ENCODE results near the gene SLCO3A1.
A peak's percentile ranks its signal among the peaks of the same experiment; 100 is the strongest.
"Not testable (repeated sequence)": the region's sequence is repeated elsewhere in the genome, so short reads cannot be mapped to it uniquely, and the experiment has no call there.

SLCO3A1 gene

DNA sequence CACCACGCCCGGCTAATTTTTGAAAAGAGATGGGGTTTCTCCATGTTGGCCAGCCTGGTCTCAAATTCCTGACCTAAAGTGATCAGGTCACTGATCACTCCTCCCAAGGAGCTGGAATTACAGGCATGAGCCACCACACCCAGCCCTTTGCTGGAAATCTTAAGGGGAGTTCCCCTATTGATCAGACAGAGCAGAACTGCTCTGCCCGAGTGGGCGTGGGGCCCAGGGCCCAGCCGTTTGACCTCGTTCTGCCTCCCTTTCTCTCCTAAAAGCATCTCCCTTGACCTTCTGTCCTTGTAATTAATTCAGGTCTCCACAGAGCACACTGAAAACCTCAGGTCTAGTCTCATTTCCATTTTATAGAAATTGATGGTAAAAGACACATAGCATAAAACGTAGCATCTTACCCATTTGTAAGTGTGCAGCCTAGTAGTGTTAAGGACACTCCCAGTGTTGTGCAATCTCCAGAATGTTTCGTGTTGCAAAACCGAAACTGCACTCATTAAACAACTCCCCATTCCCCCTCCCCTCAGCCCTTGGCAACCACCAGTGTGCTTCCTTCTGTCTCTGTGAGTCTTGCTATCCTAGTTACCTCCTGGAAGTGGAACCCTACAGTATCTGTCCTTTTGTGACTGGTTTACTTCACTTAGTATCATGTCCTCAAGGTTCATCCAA lies 89.3 kb downstream of the SLCO3A1 start:
- DNase-seq: peak; percentile 48

GRCh38 chr15:91944331-91944730 lies 90.8 kb downstream of the SLCO3A1 start:
- DNase-seq: no peak

GRCh38 chr15:91945385-91945784 lies 91.9 kb downstream of the SLCO3A1 start:
- no peak for DNase-seq

DNA sequence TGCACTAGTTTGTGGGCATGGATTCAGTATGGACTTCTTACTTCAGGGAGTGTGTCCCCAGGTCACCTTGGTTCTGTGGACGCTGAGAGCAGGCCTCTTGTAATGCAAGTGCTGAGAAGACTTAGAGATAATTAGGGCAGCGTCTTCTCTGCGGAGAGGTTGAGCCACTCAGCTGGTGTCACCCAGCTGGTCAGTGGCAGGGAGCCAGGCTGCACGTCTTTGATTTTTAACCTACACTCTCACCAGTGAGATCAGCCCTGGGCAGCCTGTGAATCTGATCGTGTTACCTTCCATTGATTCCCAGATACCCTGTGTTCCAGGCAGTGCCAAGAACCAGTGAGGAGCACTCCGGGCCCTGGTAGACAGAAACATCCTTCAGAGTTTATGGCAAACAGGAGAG lies 92.6 kb downstream of the SLCO3A1 start:
- no peak for DNase-seq

GRCh38 chr15:91946581-91947292 lies 93.2 kb downstream of the SLCO3A1 start:
- DNase-seq: no peak

DNA sequence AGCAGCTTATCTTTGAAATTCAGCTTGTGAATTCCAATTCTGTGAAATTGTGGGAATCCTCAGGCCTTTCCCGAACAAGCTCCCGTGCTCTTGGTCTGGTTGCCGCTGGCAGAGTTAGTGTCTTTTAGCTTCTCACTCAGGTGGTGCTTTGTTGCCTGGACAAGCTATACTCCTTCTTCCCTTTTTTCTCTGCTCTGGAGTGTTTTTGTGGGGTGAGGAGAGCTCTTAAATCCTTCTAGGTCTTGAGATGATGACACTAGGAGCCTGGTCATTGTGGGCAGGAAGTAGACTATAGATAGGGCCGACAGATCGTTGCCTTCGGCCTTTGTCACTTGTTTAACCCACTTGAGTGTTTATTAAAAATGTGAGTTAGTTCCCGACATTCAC lies 93.8 kb downstream of the SLCO3A1 start:
- no peak for DNase-seq

GRCh38 chr15:91947683-91948608 lies 94.4 kb downstream of the SLCO3A1 start:
- no peak for DNase-seq

DNA sequence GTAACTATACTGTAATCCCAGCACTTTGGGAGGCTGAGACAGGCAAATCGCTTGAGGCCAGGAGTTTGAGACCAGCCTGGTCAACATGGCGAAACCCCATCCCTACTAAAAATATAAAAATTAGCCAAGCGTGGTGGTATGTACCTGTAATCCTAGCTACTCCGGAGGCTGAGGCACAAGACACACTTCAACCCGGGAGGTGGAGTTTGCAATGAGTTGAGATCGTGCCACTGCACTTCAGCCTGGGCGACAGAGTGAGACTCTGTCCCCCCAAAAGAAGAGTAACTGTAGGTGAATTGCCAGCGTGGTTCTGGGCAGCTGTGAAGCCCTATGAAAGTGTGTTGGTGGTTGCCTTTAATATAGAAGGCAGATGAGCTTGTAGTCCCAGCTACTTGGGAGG lies 95.9 kb downstream of the SLCO3A1 start:
- no peak for DNase-seq

GRCh38 chr15:91950054-91950453 lies 96.5 kb downstream of the SLCO3A1 start:
- no peak for DNase-seq

- no peak for DNase-seq
These were observed 97.3 kb downstream of the SLCO3A1 start for GRCh38 chr15:91950631-91951329.

DNA sequence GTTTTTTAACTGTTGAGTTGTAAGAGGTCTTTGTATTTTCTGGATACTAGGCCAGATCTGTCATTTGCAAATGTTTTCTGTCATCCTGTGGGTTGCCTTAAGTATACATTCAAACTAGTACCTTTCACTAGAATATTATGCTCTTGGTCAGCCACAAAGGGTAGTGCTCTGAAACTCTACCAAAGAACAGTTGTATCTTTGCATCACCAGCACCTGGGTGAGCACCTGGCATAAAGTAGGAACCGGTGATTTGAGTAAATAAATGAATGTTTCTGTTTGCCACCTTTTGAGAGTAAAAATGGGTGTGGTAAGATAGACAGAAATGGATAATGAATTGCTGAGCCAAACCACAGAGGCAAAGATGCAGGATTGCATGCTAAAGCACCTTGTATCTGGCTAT lies 98.7 kb downstream of the SLCO3A1 start:
- no peak for DNase-seq

- no peak for DNase-seq
These were observed 99.9 kb downstream of the SLCO3A1 start for GRCh38 chr15:91953432-91953831.

DNA sequence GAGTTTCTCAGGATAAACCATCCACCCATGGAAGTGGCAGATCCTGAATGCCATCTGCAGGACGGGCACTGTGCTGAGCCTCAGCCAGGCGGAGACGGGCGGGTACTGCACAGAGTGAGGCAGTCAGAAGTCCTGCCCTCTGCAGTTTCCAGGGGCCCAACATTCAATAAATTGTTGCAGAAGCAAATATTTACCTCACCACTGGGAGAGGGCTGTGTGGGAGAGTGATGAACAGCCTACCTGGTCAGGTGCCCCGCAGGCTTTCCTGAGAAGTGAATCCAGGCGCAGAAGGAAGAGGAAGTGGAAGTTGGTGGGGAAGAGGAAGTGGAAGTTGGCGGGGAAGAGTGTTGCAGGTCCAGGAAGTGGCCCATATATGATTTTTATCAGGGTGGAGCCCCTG lies 100.8 kb downstream of the SLCO3A1 start:
- DNase-seq: no peak

GRCh38 chr15:91956026-91956723 lies 102.7 kb downstream of the SLCO3A1 start:
- DNase-seq: no peak

DNA sequence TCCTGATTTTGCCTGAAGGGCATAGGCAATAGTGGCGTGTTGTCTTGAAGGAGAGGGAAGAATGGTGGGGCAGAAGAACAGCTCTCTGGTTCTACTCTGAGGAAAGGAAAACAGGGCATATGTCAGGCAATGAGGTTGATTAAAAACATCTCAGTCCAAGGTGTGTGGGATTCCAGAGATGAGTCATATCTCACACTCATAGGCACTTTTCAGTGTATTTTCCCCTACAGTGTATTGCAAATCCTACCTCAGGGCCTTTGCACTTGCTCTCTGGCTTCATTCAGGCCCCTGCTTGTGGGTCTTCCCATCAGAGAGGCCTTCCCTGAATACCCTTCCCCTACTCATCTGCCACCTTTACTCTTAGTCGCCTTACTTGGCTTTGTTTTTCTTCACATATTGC lies 107.8 kb downstream of the SLCO3A1 start:
- no peak for DNase-seq

GRCh38 chr15:91963747-91964146 lies 110.2 kb downstream of the SLCO3A1 start:
- DNase-seq: not testable (repeated sequence)

DNA sequence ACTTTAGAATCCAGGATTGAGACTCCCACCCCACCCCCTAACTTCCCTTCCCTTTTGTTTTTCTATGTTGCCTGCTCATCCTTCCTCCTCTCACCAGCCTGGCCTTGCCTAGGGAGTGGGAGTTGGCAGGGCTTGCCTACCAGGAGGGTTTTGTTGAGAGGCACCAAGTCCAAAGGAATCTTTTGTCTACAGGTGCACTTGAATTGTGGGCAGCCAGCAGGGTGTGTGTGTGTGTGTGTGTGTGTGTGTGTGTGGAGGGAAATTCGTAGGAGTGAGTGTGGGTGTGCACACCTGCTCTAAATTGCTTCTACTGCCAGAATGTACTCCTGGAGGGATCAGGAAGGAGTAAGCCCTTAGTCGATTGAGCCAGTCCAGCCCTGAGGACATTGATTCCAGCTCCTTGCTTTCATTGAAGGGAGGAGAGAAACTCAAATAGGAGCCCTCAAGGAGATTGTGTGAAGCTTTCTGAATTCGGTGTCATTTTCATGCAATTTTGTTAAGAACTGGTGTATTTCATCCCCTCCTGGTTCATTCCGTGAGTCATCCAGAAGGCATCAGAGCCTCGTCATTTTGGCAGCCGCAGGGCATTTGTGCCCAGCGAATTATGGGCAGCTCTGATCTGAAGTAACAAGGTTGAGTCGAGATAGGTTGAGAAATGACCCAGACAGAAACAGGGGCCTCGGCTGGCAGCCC lies 112.1 kb downstream of the SLCO3A1 start:
- DNase-seq: no peak

GRCh38 chr15:91966194-91966552 lies 112.7 kb downstream of the SLCO3A1 start:
- DNase-seq: peak; percentile 39

- DNase-seq: no peak
These were observed 114.6 kb downstream of the SLCO3A1 start for GRCh38 chr15:91967935-91968606.

DNA sequence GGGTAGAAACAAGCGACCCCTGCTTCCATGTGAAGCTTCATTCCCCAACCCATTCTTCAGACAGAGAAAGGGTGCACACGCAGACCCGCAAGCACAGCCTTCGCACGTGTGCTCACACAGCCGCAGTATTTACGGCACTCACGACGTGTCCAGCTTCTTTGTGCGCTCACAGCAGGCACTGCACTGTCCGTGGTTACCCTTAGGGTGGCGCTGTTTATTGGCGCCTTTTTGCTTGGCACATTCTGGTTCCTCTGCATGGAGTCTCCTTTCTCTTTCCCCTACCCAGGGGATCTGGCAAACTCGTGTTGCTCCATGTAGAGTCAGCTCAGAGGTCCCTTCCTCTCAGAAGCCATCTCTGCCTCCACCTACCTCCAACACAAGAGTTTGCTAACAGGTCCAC lies 115.1 kb downstream of the SLCO3A1 start:
- no peak for DNase-seq

GRCh38 chr15:91970142-91970541 lies 116.6 kb downstream of the SLCO3A1 start:
- DNase-seq: peak; percentile 57

Measured in midbrain (tissue), 1 donor.